OCI-LY7 (cell line): Measurements from ENCODE around the gene CHGA. TPM values are rescaled to one million over a fixed set of nuclear protein-coding genes. Genes with fewer than 3 reads are reported as not detected.

Experiments
- BruUV-seq: library from RNA; stranded (reverse); fragments of 400-500 nt; replicated peaks from 2 replicates; lab custom pipeline; 2021; lab: Mats Ljungman, UMichigan
- CTCF ChIA-PET: fragments of 300-600 bp; sonication (Branson Sonifier 250); formaldehyde crosslinking; loops from one replicate; lab custom pipeline; 2022; ENCODE audit warnings: antibody characterized with exemption; ENCODE audit not compliant: unreplicated experiment; lab: Charles Lee
- POLR2A ChIA-PET: fragments of 300-600 bp; sonication (Branson Sonifier 250); formaldehyde crosslinking; loops from one replicate; lab custom pipeline; 2022; ENCODE audit warnings: antibody characterized with exemption; lab: Charles Lee
- DNase-seq: peaks from one replicate; pipeline ENCODE4 v3.0.0-alpha.2; 2015; ENCODE audit warnings: low spot score
- H2AFZ ChIP-seq: fragments of 200-600 bp; sonication (generic), shearing (Covaris generic); 2 replicates; pipeline ENCODE4 v1.6.1; 2014; ENCODE audit warnings: mild to moderate bottlenecking, antibody characterized with exemption, low read length, moderate library complexity
- H3K27ac ChIP-seq: fragments of 200-600 bp; sonication (generic); 2 replicates; pipeline ENCODE4 v1.5.1; 2014; ENCODE audit warnings: mixed run types, low read depth, mild to moderate bottlenecking, moderate library complexity, low read length, inconsistent platforms; ENCODE audit not compliant: poor library complexity, severe bottlenecking
- H3K36me3 ChIP-seq: fragments of 200-600 bp; sonication (generic); 2 replicates; pipeline ENCODE4 v1.6.1; 2014; ENCODE audit warnings: mild to moderate bottlenecking, antibody characterized with exemption, low read length, moderate library complexity, mixed read lengths; ENCODE audit not compliant: insufficient read depth
- H3K4me1 ChIP-seq: fragments of 200-600 bp; sonication (generic); 2 replicates; pipeline ENCODE4 v1.5.1; 2014; ENCODE audit warnings: mild to moderate bottlenecking, low read length; ENCODE audit not compliant: insufficient read depth, poor library complexity, severe bottlenecking
- H3K4me2 ChIP-seq: fragments of 200-600 bp; sonication (generic); 2 replicates; pipeline ENCODE4 v1.6.1; 2014; ENCODE audit warnings: mild to moderate bottlenecking, low read length
- H3K4me3 ChIP-seq: fragments of 200-600 bp; sonication (generic); 2 replicates; pipeline ENCODE4 v1.5.1; 2014; ENCODE audit warnings: mild to moderate bottlenecking, low read depth, low read length; ENCODE audit not compliant: poor library complexity, severe bottlenecking
- H3K79me2 ChIP-seq: fragments of 200-600 bp; sonication (generic); 2 replicates; pipeline ENCODE4 v1.6.1; 2016; ENCODE audit warnings: low read depth, mild to moderate bottlenecking, low read length, moderate library complexity, mixed read lengths; ENCODE audit not compliant: insufficient read depth
- H3K9me2 ChIP-seq: fragments of 200-600 bp; sonication (generic); 2 replicates; pipeline ENCODE4 v1.6.1; 2016; ENCODE audit warnings: mild to moderate bottlenecking, low read length, mixed read lengths; ENCODE audit not compliant: insufficient read depth
- H3K9me3 ChIP-seq: fragments of 200-600 bp; sonication (generic); 2 replicates; pipeline ENCODE4 v1.6.1; 2014; ENCODE audit warnings: mild to moderate bottlenecking, mixed run types, low read length, mixed read lengths
- H4K20me1 ChIP-seq: fragments of 200-600 bp; sonication (generic); 2 replicates; pipeline ENCODE4 v1.6.1; 2014; ENCODE audit warnings: mild to moderate bottlenecking, antibody characterized with exemption, low read length, moderate library complexity, mixed read lengths; ENCODE audit not compliant: insufficient read depth
- EZH2phosphoT487 ChIP-seq: fragments of 200-600 bp; sonication (generic); IDR thresholded peaks from 2 replicates; pipeline ENCODE4 v1.6.1; 2018; ENCODE audit warnings: low read depth, borderline replicate concordance, mild to moderate bottlenecking, mixed run types, antibody characterized with exemption, low read length, moderate library complexity, mixed read lengths
- intact Hi-C: fragments of 100-400 bp; cut with micrococcal nuclease; formaldehyde crosslinking; loops from one replicate; pipeline ENCODE4 v1.10.0; 2022; ENCODE audit not compliant: unreplicated experiment
- total RNA-seq, 2 experiments: library from RNA; depleted of rRNA in 1 of 2; stranded (reverse); fragments of >200 nt in 1 of 2; shearing (Covaris generic) in 1 of 2; gene quantifications; 2 replicates each; pipeline ENCODE4 v1.2.3, GENCODE V29; 2014 to 2022
- TF ChIP-seq, protein P1 (sequence below): fragments of 200-600 bp; sonication (generic); conservative IDR thresholded peaks from 2 replicates; pipeline ENCODE4 v1.5.1; 2014; ENCODE audit warnings: mild to moderate bottlenecking, antibody characterized with exemption, low read length, moderate library complexity, mixed read lengths

Gene CHGA
- total RNA-seq, 2 experiments from 2014 or later, result 0.57 TPM; not detected in 1

DNA sequence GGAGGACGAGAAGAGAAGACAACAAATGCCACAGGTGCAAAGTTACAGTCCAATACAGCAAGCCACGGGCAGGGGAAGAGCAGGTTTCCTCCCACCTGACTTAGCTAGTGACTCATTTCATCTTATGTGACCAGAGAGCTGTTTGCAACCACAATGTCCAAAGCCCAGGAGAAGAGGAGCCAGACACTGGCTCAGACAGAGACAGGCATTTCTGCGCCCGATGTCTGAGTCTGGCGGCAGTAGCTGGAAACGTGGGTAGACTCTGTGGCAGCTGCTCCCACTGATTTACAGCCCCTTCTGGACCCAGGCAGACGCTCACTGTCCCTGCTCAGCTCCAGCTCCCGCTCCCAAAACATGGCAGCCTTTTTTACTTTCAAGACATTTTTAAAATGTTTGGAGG lies 60.0 kb downstream of the CHGA start:
- ChIA-PET CTCF (no interaction called here), POLR2A (no interaction called here)
- no peak overlapping the region for H3K4me2 ChIP-seq
- H3K79me2 ChIP-seq, result no peaks in the 10 kb centered on the region
- no peaks in the 10 kb centered on the region for H3K4me1 ChIP-seq
- H3K27ac ChIP-seq, result no peak overlapping the region
- no peak for DNase-seq
- BruUV-seq, result no TSS peak
- no peak overlapping the region for H2AFZ ChIP-seq
- no peaks in the 10 kb centered on the region for H3K9me2 ChIP-seq
- intact Hi-C loops, result no loop called here
- H3K9me3 ChIP-seq, result peaks cover 18% of the 10 kb centered on the region; the same call in 1 of the 2 replicates
- H4K20me1 ChIP-seq, result no peaks in the 10 kb centered on the region
- H3K4me3 ChIP-seq, result no peak overlapping the region
- H3K36me3 ChIP-seq, result no peaks in the 10 kb centered on the region
- TF ChIP-seq, protein P1, sequence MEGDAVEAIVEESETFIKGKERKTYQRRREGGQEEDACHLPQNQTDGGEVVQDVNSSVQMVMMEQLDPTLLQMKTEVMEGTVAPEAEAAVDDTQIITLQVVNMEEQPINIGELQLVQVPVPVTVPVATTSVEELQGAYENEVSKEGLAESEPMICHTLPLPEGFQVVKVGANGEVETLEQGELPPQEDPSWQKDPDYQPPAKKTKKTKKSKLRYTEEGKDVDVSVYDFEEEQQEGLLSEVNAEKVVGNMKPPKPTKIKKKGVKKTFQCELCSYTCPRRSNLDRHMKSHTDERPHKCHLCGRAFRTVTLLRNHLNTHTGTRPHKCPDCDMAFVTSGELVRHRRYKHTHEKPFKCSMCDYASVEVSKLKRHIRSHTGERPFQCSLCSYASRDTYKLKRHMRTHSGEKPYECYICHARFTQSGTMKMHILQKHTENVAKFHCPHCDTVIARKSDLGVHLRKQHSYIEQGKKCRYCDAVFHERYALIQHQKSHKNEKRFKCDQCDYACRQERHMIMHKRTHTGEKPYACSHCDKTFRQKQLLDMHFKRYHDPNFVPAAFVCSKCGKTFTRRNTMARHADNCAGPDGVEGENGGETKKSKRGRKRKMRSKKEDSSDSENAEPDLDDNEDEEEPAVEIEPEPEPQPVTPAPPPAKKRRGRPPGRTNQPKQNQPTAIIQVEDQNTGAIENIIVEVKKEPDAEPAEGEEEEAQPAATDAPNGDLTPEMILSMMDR, result no peak
- no peak for TF ChIP-seq EZH2phosphoT487

DNA sequence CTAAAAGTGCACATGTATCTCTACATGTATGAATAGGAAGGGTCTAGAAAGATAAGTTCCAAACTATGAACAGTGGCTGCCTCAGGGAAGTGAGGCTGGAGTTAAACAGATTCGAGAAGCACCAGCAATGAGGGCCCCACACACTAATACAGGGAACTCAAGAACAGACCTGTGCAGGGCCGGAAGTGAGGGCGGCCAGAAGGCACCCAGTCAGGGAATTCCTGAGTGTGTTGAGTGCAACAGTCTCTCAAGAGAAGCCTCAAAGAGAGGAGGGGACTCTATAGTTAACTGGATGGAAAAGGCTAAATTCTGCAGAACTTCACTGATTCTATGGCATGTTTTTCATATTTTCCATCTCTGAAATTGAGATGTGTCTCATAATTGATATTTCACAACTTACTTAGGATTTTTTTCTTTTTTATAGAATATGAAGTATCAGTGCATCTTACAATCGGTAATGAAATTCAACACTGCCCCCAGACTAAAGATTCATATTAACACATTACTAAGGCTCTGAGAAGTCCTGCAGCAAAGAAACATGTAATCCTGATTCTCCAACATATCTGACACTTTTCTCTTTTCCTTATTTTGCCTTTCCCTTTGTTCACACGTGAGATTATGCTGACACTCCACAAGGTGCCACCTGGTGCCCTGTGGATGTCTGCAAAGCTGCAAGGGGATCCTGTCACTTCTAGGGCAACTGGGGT lies 61.3 kb downstream of the CHGA start:
- no peaks in the 10 kb centered on the region for H3K9me2 ChIP-seq
- no peaks in the 10 kb centered on the region for H3K79me2 ChIP-seq
- POLR2A ChIA-PET, result no interaction called here
- no TSS peak for BruUV-seq
- H3K4me2 ChIP-seq, result no peak overlapping the region
- no peak for DNase-seq
- CTCF ChIA-PET, result no interaction called here
- no peaks in the 10 kb centered on the region for H3K4me1 ChIP-seq
- H2AFZ ChIP-seq, result no peak overlapping the region
- no peak for TF ChIP-seq EZH2phosphoT487
- TF ChIP-seq, protein P1, result no peak
- H3K36me3 ChIP-seq, result no peaks in the 10 kb centered on the region
- no peak overlapping the region for H3K4me3 ChIP-seq
- intact Hi-C loops, result no loop called here
- no peak overlapping the region for H3K27ac ChIP-seq
- 0 out of 2 replicates have a peak, but pooled peaks cover 6% of the 10 kb centered on the region for H3K9me3 ChIP-seq
- H4K20me1 ChIP-seq, result no peaks in the 10 kb centered on the region

Other genes starting within 250 kb of the CHGA start
- 24.8 and 27.7 TPM in 2 replicates for gene LGMN, start 174.5 kb upstream of the CHGA start, total RNA-seq (2014; rRNA removed; shearing (Covaris generic))
- 22.1 and 26.1 TPM in 2 replicates for gene LGMN, start 174.5 kb upstream of the CHGA start, total RNA-seq (2022)
- gene GOLGA5, start 128.8 kb upstream of the CHGA start, total RNA-seq (2014; rRNA removed; shearing (Covaris generic)), result 13.3 and 15.4 TPM in 2 replicates
- 19.8 and 22.3 TPM in 2 replicates for gene GOLGA5, start 128.8 kb upstream of the CHGA start, total RNA-seq (2022)
- 17.8 and 25.2 TPM in 2 replicates for gene ITPK1, start 192.8 kb downstream of the CHGA start, total RNA-seq (2014; rRNA removed; shearing (Covaris generic))
- 34.7 and 35.8 TPM in 2 replicates for gene ITPK1, start 192.8 kb downstream of the CHGA start, total RNA-seq (2022)